HG03432 (cell line): Measurements from ENCODE around the gene SYNPR.

ENCODE experiments used
- ATAC-seq: cut with Tn5 transposase; IDR thresholded peaks from one replicate; pipeline ENCODE4 v1.9.1; 2021; ENCODE audit warnings: mild to moderate bottlenecking, moderate library complexity; ENCODE audit not compliant: unreplicated experiment

Gene SYNPR

DNA sequence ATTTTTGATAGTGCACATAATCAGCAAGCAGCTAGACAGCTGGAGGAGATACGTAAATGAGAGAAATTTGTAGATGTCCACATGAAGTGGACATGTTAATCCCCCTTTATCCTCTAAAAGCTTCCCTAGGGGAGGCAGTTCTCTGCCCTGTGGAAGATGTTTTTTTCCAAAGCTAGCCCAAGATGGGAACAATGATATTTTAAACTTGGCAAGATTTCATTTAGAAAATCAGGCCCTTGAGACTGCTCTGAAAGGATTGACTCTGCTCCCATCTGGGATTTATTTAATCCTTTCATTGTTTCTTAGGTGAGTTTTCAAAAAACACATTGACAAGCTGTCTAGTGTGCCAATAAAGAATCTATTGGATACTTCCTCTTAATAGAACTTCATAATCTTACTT is 92.0 kb downstream of the SYNPR start:
- no peak for ATAC-seq

DNA sequence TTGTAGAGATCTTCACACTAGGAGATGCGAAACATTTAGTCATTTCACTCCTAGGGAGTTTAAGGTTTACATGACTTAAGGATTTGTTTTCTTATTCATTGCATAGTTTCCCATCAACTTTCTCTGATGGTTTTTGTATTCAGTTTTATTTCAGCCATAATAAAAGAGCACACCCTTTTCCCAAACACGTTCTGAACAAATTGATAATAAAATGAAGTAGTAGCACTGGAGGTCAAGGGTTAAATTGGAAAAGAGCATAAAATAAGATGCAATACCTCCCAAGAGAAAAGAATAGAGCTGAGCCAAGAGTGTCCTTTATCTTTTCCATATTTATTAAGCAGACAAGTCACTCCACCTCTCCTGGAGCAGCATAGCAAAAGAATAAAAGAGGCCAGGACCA is 104.9 kb downstream of the SYNPR start:
- no peak for ATAC-seq

DNA sequence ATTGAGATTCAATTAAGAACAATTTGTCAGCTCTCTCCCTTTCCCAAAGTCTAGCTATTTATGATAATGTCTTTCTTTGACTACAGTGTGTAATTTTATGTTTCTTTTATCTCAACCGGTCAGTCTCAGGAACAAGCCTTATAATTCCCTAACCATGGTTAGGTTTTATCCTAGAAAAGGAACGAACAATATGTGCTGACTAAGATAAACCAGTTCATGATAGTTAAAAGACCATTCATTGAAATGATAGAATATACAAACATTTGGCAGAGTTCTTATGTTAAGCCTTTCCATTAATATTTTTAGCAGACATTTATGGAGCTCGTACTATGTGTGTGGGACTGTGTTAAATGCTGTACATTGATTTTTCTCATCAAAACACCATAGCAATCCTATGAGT is 106.3 kb downstream of the SYNPR start:
- no peak for ATAC-seq

DNA sequence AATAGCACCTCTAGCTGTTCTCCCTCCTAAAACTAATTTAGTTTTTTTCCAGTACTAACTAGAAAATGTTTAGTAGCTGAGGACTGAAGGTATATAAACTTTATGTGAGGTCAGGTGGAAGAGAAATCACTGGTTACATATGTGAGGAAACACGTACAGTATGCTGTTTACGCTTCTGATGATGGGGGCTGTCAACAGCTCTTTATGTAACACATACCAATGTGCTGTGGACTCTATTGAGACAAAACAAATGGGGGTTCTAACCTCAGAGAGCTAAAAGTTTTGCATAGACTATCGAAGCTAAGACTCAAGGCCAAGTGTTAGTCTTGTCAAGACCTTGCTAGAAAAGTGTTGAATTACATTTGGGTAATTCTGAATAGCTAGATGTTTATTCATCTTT is 107.5 kb downstream of the SYNPR start:
- no peak for ATAC-seq

DNA sequence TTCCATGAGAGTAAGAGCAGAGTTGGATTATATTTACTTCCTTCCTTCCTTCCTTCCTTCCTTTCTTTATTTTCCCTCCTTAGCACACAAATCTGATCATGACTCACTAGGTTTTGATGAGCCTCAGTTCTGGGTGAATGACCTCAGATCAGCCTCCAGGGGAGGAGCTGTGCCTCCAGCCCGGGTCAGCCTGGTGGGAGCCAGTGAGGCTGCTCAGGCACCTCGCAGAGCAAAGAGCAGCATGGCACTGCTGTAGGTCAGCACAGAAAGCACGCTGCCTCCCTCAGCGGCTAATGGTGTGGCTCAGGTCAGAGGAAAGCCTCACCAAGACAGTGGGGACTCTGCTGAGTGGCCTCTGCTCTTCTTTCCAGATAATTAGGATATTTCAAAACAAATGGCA is 108.5 kb downstream of the SYNPR start:
- ATAC-seq = no peak

DNA sequence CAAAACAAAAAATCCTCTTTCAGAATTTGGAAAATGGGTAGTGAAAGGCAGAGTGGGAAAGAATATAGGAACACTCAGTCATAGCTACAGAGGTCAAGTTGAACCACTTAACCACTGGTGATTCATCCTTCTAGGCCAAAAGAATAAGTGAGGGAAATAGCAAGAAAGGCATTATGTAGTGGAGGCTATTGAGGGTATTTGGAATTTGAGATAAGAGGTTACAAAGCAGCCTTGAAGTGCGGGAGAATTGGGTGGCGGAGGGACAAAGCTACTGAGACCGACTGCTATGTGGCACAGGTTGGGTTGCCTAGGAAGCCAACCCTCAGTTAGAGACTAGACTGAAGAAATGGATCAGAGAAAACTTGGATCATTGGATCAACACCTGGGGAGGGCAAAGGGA is 109.5 kb downstream of the SYNPR start:
- ATAC-seq = no peak

DNA sequence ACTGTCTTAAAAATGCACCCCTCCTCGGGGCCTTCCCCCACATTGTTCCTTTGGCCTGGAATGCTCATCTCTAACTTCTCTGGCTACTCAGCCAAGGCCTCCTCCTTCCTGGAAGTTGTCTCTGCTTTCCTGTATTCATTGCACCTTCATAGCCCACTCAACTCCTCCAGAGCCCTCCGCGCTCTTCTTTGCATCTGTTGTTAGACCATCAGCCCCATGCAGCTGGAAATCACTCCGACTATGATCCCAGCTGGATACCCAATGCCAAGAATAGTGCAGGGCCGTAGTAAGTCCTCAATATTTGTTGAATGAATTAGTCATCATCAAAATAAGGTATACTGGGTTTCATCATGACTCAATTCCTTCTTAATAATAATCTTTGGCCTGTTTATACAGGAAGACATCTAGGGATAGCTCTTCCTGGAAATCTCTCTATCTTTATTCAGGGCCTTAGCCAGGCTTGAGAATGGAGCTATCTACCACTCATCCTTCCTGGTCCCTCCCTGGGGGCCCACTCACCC is 112.7 kb downstream of the SYNPR start:
- no peak for ATAC-seq

DNA sequence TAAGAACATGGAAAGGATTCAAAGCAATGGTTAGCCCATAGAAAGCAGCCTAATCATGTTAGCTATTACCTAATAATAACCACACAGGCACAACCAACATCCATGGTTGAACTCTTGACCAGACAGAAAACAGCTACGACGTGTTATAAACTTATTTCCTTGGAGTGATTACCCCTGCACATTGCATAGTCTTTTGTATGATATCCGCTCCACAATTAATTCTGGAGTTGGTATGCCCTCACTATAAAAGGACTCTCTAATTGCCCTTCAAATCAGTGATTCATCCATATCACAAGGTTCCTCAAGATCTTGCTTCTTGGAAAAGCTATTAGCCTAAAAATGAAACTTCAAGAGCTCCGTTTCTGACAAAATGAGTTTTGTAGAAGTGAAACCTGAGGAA is 117.9 kb downstream of the SYNPR start:
- ATAC-seq = no peak

DNA sequence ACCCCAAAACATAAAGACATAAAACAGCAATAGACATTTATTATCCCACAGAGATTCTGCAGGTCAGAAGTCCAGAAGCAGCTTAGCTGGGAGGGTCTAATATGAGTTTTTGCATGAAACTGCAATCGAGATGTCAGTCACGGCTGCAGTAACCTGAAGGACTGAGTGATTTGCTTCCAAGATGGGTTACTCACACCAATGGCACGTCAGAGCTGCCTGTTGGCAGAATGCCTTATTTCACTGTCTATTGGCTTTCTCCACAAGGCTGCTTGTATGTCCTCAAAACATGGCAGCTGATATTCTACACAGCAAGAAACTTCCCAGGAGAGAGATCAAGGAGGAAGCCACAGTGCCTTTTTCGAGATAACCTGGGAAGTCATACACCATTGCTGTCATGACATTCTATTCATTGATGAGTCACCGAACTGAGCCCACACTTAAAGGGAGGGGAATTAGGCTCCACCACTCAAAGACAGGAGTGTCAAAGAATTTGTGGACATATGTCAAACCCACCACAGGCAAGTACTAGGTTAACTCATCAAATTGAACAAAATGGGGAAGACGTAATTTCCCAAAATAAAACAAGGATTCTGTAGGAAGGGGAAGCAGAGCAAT is 122.2 kb downstream of the SYNPR start:
- no peak for ATAC-seq

DNA sequence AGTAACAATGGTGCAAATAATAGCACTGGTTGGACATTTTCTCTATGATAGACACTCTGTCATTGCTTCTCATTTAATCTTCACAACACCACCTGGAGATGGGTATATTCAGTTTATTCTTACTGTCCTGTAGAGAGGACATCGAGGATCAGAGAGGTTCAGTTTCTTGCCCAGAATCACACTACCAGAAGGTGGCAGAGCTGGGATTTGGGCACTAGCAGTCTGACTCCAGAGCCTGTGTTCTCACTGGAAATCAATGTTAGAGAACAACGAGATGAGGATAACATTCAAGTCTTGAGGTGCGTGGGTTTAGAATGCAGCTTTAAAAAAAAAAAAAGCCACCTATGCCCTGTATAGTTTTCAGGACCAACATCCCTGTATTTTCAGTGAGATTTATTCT is 127.8 kb downstream of the SYNPR start:
- ATAC-seq = no peak

DNA sequence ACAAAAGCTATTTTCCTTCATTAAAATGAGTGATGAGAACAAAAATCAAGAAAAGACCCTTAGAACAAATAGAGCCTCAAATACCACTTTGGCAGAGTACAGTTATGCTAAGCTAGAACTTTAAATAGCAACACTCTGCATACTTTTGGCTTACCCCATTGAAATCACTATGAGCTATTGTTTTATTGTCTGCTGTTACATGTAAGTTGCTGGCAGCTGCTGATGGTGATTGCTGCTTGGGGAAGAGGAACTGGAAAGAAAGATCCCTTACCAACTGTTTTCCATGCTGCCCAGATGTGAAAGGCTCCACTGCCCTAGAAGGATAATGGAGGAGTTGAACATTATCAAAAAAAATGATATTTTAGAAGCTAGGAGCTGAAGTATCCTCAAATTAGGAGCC is 135.4 kb downstream of the SYNPR start:
- no peak for ATAC-seq

DNA sequence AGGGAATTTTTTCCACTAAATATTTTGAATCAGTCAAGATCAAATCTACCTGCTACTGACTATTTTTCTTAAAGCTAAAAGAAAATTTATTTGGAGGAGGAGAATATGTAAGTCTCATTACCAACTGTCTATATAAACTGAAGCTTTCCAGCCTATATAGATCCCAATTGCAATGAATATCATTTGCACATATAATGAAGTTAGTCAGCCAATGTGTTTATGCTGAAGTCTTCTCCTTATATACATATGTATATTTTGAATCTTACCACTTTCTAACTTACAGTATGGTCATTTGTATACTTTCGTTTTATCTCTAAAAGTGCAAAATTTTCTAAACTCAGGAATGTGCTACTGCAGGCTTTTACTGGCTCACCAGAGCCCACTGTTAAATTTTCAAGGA is 136.5 kb downstream of the SYNPR start:
- no peak for ATAC-seq

DNA sequence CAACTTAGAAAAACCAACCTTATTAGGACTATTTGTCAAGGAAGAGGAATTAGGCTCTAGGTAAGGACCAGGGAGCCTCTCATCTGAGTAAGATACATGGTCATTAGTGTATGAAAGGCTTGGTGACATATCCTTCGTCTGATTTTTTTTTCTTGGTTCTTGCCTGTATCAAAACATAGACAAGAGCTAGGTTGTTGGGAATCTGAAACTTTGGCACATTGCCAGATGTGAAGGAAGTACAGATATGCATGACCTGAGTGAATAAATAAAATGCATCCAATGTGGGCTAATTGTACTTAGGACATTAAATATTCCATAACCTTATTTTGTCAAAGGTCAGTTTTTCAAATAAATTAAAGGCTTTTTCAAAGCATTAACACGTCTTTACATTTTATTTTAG is 151.8 kb downstream of the SYNPR start:
- no peak for ATAC-seq

DNA sequence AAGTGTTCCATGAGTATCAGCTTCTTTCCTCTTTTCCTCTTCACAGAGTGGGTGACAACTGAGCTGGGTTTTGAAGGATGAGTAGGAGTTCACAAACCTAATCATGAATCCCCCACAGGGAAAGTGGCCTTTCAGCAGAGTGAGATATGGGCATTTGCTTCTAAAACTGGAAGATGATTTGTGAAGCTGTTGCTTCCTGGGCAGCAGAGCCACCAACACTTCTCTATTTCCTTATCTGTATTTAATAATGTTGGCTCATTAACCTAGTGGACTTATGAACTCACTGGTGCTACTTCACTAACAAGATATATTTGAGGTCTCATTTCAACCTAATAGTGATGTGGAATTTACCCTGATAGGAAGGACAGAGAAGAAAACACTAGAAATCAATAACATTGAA is 152.8 kb downstream of the SYNPR start:
- no peak for ATAC-seq

DNA sequence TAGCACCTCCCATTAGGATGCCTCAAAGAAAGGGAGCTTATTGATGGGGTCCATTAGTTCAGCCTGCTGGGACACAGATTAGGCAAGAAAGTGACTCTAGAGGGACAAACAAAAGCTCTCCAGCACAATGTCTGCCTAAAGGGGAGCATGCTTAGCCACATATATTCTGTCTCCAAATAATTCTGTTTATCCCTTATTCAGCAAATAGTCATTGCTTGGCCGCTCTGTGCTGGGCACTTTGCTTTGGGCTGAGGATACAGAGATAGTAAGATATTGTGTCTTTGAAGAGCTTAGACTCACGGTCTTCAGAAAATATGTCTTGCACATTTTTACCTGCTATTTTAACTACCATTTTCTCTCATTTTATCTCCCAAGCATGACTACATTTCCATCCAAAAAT is 159.8 kb downstream of the SYNPR start:
- no peak for ATAC-seq

DNA sequence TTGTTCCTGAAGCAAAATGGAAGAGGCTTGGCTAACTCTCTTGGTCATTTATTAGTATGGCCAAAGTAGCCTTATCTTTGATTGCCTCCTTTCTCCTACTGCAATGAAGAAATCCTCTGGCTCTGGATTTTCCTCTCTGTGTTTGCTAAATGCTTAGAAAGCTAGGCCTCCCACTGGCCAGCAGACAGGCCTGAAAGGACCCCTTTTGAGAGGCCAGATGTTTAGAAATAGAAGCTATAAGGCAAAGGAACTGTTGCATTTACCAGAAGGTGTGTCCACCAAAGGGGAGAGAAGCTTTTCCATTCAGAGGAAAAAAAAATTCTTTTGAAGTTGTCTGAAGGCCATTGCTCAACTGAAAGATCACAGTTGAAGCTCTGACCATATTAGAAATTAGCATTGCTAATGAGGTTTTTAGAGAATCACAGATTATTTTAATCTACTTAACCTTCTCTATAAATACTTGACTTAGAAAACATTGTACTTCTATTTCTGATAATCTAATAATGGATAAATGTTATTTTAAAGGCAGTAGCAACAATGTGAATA is 160.8 kb downstream of the SYNPR start:
- ATAC-seq = no peak

DNA sequence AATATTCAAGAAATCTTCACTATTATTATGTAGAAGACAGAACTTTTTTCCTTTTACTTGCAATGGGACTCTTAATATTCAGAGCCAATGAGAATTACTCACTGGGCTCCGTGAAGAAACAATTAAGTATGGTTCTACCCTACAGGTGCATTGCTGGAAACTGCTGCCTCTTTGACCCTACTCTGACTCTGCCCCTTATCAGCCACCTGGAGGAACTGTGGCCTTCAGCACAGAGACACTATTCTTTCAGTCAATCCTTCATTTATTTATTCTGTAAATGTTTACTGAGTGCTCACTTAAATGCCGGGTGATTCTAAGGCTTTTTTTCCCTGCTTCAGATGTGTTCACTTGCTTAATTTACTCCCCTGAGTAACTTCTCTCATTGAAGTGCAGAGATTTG is 163.2 kb downstream of the SYNPR start:
- no peak for ATAC-seq

DNA sequence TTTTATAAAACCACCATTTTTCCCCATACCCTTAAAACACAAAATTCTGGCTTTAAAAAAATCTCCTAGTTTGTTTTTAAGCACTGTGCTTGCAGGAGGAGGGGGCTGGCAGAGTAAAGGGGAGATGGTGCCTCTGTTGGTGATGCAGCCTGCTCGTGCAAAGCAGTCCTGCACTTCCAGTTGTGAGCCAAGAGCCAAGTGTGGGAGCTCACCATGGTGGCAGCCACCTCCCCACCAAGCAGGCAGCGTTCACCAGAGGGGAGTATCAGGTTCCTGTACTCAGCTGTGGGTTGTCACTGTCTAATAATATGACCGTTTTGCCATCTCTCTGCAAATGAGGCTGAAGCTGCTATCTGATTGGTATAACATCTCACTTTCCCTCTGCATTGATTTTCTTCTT is 164.8 kb downstream of the SYNPR start:
- no peak for ATAC-seq

DNA sequence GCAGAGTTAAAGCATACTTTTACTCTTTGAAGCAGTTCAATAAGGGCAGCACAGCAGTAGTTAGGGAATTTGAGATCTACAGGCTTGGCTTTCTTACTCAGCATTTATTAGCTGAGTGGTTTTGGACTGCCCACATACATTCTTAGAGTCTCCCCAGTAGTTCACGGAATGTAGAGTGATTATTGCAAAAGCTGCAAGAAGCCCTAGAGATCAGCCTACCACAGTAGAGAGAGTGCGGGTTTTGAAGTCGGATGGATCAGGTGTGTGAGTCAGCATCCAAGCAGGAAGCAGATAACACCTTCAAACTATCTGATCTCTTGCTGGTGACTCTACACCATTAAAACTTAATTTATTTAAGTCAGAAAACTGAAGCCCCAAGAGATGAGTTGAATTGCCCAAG is 171.9 kb downstream of the SYNPR start:
- ATAC-seq = no peak

DNA sequence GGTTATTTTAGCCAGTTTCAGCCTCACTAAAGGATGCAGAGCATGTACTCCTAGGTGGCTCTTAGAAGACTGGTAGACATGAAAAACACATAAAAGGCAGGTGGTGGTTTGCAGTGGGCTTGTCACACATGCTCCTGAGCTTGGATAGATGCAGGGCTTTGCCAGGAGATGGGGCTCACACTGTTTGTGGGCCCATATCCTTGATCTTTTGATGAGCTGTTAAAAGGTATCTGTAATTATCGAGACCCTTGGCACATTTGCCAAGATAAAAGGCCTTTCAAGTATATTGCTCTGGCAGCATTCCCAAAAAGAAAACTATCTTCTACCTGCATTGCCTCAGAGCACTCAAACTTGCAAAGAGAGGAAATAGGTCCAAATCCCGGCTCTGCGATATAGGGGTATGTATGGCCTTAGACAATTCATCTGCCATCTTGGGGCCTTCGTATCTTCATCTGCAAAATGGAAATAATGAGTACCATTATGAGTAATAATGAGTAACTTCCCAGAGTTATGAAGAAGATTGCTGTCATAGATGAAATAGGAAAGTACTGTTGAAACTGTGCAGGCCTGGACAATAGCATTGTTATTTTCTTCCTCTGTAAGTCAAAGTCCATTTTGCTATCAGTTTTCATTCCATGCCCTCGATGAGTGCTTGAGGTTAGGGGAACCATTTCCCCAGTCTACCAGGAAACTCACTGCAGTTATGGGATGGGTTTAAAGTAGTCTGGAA is 172.7 kb downstream of the SYNPR start:
- ATAC-seq = no peak

DNA sequence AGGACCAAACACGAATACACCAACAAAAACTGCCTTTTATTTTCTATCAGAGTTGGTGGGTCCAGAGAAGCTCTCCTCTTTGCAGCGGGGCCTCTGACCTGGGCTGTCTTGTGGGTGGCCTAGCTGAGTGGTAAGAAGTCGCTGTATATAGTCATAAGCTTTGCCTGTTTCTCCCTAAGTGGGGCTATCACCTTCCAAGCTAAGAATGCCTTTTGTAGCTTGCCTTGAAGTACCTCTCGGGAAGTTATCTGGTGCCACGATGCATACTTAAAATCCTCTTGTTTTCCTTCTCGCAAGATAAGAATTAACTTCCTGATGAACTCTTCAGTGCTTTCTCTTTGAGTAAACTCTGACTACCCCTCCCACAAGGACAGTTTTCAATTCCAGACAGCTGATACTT is 178.8 kb downstream of the SYNPR start:
- ATAC-seq = no peak

DNA sequence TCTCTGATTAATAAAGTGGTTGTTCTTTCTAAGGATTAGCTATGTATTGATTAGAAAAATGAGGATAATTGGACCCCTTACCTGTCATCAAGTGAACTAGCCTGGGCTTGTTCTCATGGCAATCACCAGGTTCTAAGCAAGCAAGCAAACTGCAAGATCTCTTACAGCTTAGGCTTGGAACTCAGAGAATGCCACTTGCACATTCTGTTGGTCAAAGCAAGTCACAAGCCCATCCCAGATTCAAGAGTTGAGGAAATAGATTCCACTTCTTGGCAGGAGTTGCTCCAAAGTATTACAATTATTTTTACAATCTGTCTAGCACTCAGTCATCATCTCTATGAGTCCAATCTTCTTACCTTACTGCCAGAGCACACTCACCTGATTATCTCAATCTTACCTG is 180.3 kb downstream of the SYNPR start:
- no peak for ATAC-seq

DNA sequence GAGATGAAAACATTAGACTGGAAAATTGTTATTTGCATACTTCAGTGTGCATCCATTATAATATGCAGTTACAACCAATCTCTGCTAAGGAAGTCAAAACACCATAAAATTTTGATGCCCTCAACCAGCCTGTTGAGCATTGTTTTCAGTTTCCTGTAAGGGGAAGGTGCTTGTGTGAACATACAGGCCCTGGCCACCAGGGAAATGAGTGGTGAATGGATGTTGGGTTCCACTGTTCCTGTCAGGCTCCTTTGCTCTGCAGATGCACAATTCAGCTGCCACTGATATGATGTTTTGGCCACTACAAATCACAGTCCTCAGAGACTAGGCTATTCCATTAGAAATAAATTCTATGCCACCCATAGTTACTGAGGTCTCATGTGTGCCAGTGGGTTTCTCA is 184.6 kb downstream of the SYNPR start:
- no peak for ATAC-seq
